K562 (cell line): ENCODE results near the gene CES5A. TPM values are rescaled to one million over a fixed set of nuclear protein-coding genes. Genes with fewer than 3 reads are reported as not detected.

Experiments used
- CBX3 ChIP-seq, 2 experiments: IDR thresholded peaks; 1 replicate in 1 of 2; 2 replicates in 1 of 2; pipeline ENCODE4 v1.6.1; 2012; ENCODE audit warnings: inconsistent platforms in 2 of 2, low read length in 2 of 2, borderline replicate concordance in 1 of 2, control low read depth in 1 of 2
- ZNF24 ChIP-seq: fragments of 450-650 bp; IDR thresholded peaks from 2 replicates; pipeline ENCODE4 v1.6.1; 2016
- ZNF318 ChIP-seq, 2 experiments: fragments of 450-650 bp; IDR thresholded peaks; 2 replicates each; pipeline ENCODE4 v1.6.1; 2016; ENCODE audit warnings: mild to moderate bottlenecking in 2 of 2, borderline replicate concordance in 1 of 2, low read depth in 1 of 2, moderate library complexity in 1 of 2
- polyA plus RNA-seq, 8 experiments: library from polyadenylated mRNA; depleted of rRNA in 4 of 8; stranded (reverse) in 5 of 8; unstranded in 3 of 8; fragments of >200 nt; fragmentation: Nextera tagmentation in 2 of 8; fragmentation: Illumina TruSeq in 1 of 8; extraction: Ambion mirVana in 2 of 8; extraction: Trizol in 1 of 8; gene quantifications; 2 replicates each; pipeline versions ENCODE4 v1.2.1 to v1.2.3, GENCODE V29; 2011 to 2014; ENCODE audit warnings: inconsistent platforms in 1 of 8, missing spikeins in 1 of 8
- total RNA-seq, 7 experiments: library from RNA; depleted of rRNA in 6 of 7; stranded (reverse); fragments of >200 nt in 6 of 7; fragmentation: Illumina TruSeq in 2 of 7; extraction: Trizol in 2 of 7; gene quantifications; 2 replicates each; pipeline versions ENCODE4 v1.2.1 to v1.2.3, GENCODE V29; 2011 to 2021; ENCODE audit warnings: low replicate concordance in 1 of 7

Gene CES5A
- total and polyA plus RNA-seq, 9 of the 15 experiments (the other 6 are each of a cell fraction or from before 2014, with no cell fraction given) = 0.07 to 0.17 (median 0.15) TPM; not detected in 4

DNA sequence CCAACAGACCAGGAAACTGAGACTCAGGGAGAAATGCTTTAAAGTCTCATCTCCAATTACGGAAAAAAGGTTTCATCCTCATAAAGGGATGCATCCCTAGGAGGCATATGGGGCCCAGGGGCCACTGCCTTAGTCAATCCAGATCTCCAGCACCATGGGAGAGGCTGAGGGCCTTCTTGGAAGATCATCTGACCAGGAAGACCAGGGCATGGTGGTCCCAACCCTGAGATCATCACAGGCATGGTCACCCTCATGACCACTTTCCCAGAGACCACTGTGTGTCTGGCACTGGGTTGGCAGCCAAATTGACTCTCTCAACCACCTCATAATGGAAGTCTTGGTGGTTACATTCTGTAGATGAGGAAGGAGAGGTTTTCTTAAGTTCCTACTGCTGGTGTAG, 23.4 kb upstream of the CES5A start (continued):
- TF ChIP-seq CBX3 (IDR thresholded peaks at IDR 0.05; ENCODE audit: borderline replicate concordance in 1 of 2, low read length in 2 of 2) (no peak), ZNF24 (no peak), ZNF318 (IDR thresholded peaks at IDR 0.05; ENCODE audit: borderline replicate concordance in 1 of 2, low read depth in 1 of 2) (no peak)
